Measurements from ENCODE around the gene GPSM3. TPM values are rescaled to one million over a fixed set of nuclear protein-coding genes. Genes with fewer than 3 reads are reported as not detected.
A peak's percentile ranks its signal among the peaks of the same experiment; 100 is the strongest.

Gene GPSM3
- total RNA-seq, 2 donors from 2014 or later: 12.9 to 25.0 TPM

DNA sequence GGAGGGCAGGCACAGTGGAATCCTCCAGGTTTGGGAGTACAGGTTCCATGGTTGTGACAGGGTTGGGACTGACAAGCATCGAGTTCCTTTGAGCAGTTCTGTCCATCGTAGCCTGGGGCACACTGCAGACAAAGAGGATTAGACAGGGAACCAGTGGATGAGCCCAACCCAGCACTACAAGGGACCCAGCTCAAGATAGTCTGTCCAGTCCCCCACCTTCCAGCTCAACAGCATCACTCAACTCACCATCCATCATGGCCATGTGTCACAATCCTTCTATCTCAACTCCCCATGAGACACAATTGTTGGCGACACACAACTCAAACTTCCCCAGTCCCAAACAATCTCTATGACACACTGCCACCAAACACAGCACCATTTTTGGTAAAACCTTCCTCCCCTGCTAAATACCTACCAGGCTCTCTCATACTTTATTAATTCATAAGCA lies 11.8 kb upstream of the GPSM3 start:
- H3K27ac ChIP-seq (ENCODE audit: low read depth, low read length): no peak overlapping the region
- H3K4me3 ChIP-seq (ENCODE audit: low read length): no peak overlapping the region
- 78 to 93% methylated on average over 3 of the region's 3 CpGs for WGBS, 2 experiments (ENCODE audit: insufficient coverage in 1 of 2, insufficient read length in 1 of 2)
- H3K27ac Mint-ChIP-seq: no peak overlapping the region
- no peak overlapping the region for H3K4me3 Mint-ChIP-seq
- H3K27me3 Mint-ChIP-seq (ENCODE audit: insufficient read depth): peaks cover 45% of the 10 kb centered on the region
- TF ChIP-seq, protein P1, sequence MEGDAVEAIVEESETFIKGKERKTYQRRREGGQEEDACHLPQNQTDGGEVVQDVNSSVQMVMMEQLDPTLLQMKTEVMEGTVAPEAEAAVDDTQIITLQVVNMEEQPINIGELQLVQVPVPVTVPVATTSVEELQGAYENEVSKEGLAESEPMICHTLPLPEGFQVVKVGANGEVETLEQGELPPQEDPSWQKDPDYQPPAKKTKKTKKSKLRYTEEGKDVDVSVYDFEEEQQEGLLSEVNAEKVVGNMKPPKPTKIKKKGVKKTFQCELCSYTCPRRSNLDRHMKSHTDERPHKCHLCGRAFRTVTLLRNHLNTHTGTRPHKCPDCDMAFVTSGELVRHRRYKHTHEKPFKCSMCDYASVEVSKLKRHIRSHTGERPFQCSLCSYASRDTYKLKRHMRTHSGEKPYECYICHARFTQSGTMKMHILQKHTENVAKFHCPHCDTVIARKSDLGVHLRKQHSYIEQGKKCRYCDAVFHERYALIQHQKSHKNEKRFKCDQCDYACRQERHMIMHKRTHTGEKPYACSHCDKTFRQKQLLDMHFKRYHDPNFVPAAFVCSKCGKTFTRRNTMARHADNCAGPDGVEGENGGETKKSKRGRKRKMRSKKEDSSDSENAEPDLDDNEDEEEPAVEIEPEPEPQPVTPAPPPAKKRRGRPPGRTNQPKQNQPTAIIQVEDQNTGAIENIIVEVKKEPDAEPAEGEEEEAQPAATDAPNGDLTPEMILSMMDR (conservative IDR thresholded peaks at IDR 0.05): no peak
- peaks cover 3% of the 10 kb centered on the region for H3K27me3 ChIP-seq (ENCODE audit: control insufficient read depth, insufficient read depth, low read length, poor library complexity, severe bottlenecking)
- H3K4me1 Mint-ChIP-seq: no peaks in the 10 kb centered on the region
- H3K36me3 Mint-ChIP-seq (ENCODE audit: low read depth): no peaks in the 10 kb centered on the region
- DNase-seq: no peak
- H3K4me1 ChIP-seq (ENCODE audit: control insufficient read depth, insufficient read depth, low read length): no peaks in the 10 kb centered on the region
- H3K9me3 ChIP-seq (ENCODE audit: control insufficient read depth, low read length): no peaks in the 10 kb centered on the region
- no peak overlapping the region for H3K9ac ChIP-seq (ENCODE audit: extremely low read depth, low read length, poor library complexity, severe bottlenecking)
- H3K9me3 Mint-ChIP-seq: peaks cover 3% of the 10 kb centered on the region
- H3K36me3 ChIP-seq (ENCODE audit: control insufficient read depth, insufficient read depth, low read length): no peaks in the 10 kb centered on the region

DNA sequence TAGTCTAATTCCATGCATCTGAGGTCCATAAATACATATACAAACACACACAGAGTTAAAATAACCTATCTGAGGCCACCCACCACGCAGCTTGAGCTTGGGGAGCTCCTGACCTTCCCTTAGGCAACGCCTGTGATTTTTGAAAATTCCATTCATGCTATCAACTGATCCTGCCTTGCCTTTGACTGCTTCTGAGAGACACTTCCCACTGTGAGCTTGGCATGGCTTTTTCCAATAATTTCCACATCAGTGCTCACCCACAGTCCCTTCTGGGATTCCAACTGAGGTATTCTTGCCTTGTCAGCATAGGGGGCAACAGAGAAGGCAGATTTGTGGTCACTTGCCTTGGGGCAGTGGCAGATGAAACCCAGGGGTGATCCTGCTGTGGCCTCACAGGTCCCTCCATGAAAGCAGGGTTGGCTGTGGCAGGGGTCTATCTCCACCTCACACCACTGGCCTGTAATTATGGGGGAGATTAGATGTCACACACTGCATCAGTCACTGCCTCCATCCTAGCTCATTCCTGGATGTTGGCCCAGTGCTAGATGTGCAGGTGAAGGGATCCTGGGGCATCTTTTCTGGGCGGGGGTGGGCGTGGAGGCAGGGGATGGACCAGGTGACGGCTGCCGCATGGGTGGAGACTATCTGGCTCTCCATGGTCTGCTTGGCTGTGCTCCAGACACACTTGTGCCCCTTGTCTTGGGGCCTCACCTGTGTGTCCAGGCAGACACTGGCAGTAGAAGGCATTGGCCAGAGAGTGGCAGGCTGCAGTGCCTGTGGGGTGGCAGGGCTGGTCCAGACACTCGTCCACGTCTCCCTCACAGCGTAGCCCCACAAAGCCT lies 11.2 kb upstream of the GPSM3 start:
- Mint-ChIP-seq H3K27me3 (ENCODE audit: insufficient read depth) (peaks cover 40% of the 10 kb centered on the region), H3K4me1 (no peaks in the 10 kb centered on the region), H3K36me3 (ENCODE audit: low read depth) (no peaks in the 10 kb centered on the region), H3K27ac (no peak overlapping the region), H3K9me3 (peaks cover 3% of the 10 kb centered on the region), H3K4me3 (no peak overlapping the region)
- Histone ChIP-seq H3K9ac (ENCODE audit: extremely low read depth, low read length, poor library complexity, severe bottlenecking) (no peak overlapping the region), H3K36me3 (ENCODE audit: control insufficient read depth, insufficient read depth, low read length) (no peaks in the 10 kb centered on the region), H3K9me3 (ENCODE audit: control insufficient read depth, low read length) (no peaks in the 10 kb centered on the region), H3K4me1 (ENCODE audit: control insufficient read depth, insufficient read depth, low read length) (no peaks in the 10 kb centered on the region), H3K27ac (ENCODE audit: low read depth, low read length) (peak overlapping the region; percentile 38), H3K27me3 (ENCODE audit: control insufficient read depth, insufficient read depth, low read length, poor library complexity, severe bottlenecking) (peaks cover 3% of the 10 kb centered on the region), H3K4me3 (ENCODE audit: low read length) (no peak overlapping the region)
- DNase-seq: no peak
- TF ChIP-seq, protein P1 (conservative IDR thresholded peaks at IDR 0.05): no peak
- WGBS, 2 experiments (ENCODE audit: insufficient coverage in 1 of 2, insufficient read length in 1 of 2): 57 to 86% methylated on average over 5 to 9 of the region's 9 CpGs

DNA sequence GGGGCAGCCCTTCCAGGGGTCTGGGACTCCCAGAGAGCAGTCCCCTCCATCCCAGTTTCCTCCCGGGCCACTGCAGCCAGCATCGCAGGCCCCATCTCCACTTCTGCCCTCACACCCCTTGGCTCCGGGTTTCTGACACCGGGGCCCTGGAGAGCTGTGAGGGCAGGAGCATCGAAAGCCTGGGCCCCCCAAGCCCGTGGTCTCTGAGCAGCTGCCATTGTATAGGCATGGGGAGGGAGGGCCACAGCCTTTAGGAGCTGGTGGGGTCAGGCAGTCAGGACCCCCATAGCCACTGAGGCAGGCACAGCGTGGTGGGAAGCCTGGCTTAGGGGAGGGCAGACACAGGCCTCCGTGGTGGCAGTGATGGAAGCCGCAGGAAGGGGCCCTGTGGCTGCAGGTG lies 9.7 kb upstream of the GPSM3 start:
- H3K9me3 Mint-ChIP-seq: peaks cover 3% of the 10 kb centered on the region
- Histone ChIP-seq H3K4me1 (ENCODE audit: control insufficient read depth, insufficient read depth, low read length) (no peaks in the 10 kb centered on the region), H3K27ac (ENCODE audit: low read depth, low read length) (no peak overlapping the region), H3K36me3 (ENCODE audit: control insufficient read depth, insufficient read depth, low read length) (no peaks in the 10 kb centered on the region), H3K4me3 (ENCODE audit: low read length) (no peak overlapping the region), H3K27me3 (ENCODE audit: control insufficient read depth, insufficient read depth, low read length, poor library complexity, severe bottlenecking) (peaks cover 3% of the 10 kb centered on the region), H3K9ac (ENCODE audit: extremely low read depth, low read length, poor library complexity, severe bottlenecking) (no peak overlapping the region), H3K9me3 (ENCODE audit: control insufficient read depth, low read length) (no peaks in the 10 kb centered on the region)
- H3K36me3 Mint-ChIP-seq (ENCODE audit: low read depth): no peaks in the 10 kb centered on the region
- H3K27me3 Mint-ChIP-seq (ENCODE audit: insufficient read depth): peaks cover 35% of the 10 kb centered on the region
- DNase-seq: no peak
- 78 to 89% methylated on average over 5 to 9 of the region's 9 CpGs for WGBS, 2 experiments (ENCODE audit: insufficient coverage in 1 of 2, insufficient read length in 1 of 2)
- TF ChIP-seq, protein P1 (conservative IDR thresholded peaks at IDR 0.05): no peak
- no peak overlapping the region for H3K27ac Mint-ChIP-seq
- H3K4me3 Mint-ChIP-seq: no peak overlapping the region
- no peaks in the 10 kb centered on the region for H3K4me1 Mint-ChIP-seq
